Activated CD8-positive, alpha-beta T cell treated with anti-CD3 and anti-CD28 coated beads for 36 hours (primary cell): ENCODE data around the gene THBS4. TPM values are rescaled to one million over a fixed set of nuclear protein-coding genes. Genes with fewer than 3 reads are reported as not detected.
"Not testable (repeated sequence)": the region's sequence is repeated elsewhere in the genome, so short reads cannot be mapped to it uniquely, and the experiment has no call there.

Source experiments
- ATAC-seq: fragments of 200-7000 bp; cut with Tn5 transposase; one replicate; pipeline ENCODE4 v1.10.0; 2021; ENCODE audit warnings: mild to moderate bottlenecking, moderate library complexity
- CTCF ChIA-PET: fragments of 350-600 bp; sonication (Branson Sonifier 250); formaldehyde crosslinking; loops from one replicate; lab custom pipeline; 2021; ENCODE audit warnings: antibody characterized with exemption; lab: Charles Lee
- POLR2A ChIA-PET: fragments of 350-600 bp; sonication (Branson Sonifier 250); formaldehyde crosslinking; loops from one replicate; lab custom pipeline; 2021; ENCODE audit warnings: antibody characterized with exemption; lab: Charles Lee
- DNase-seq: peaks from one replicate; pipeline ENCODE4 v3.0.0-alpha.2; 2020
- H3K27ac Mint-ChIP-seq: one replicate; pipeline ENCODE4 v1.8.0; 2021; ENCODE audit warnings: mild to moderate bottlenecking, mixed read lengths
- H3K27me3 Mint-ChIP-seq: one replicate; pipeline ENCODE4 v1.8.0; 2021; ENCODE audit warnings: mixed read lengths
- H3K36me3 Mint-ChIP-seq: one replicate; pipeline ENCODE4 v1.8.0; 2021; ENCODE audit warnings: low read depth, mixed read lengths
- H3K4me1 Mint-ChIP-seq: one replicate; pipeline ENCODE4 v1.8.0; 2021; ENCODE audit warnings: low read depth, mixed read lengths
- H3K4me3 Mint-ChIP-seq: one replicate; pipeline ENCODE4 v1.8.0; 2021; ENCODE audit warnings: mild to moderate bottlenecking, moderate library complexity, mixed read lengths
- H3K9me3 Mint-ChIP-seq: one replicate; pipeline ENCODE4 v1.8.0; 2021; ENCODE audit warnings: mixed read lengths
- intact Hi-C: fragments of 100-400 bp; cut with micrococcal nuclease; formaldehyde crosslinking; loops from one replicate; pipeline ENCODE4 v1.10.0; 2022
- total RNA-seq, 2 experiments: library from RNA; stranded (reverse); gene quantifications; one replicate each; pipeline ENCODE4 v1.2.3, GENCODE V29; 2021
- TF ChIP-seq, protein P1 (sequence below): fragments of 200-600 bp; IDR thresholded peaks from one replicate; pipeline ENCODE4 v1.8.0; 2022; ENCODE audit warnings: antibody characterized with exemption, mild to moderate bottlenecking

THBS4 gene
- total RNA-seq, 2 experiments from 2014 or later = 2.3 to 2.5 TPM

DNA sequence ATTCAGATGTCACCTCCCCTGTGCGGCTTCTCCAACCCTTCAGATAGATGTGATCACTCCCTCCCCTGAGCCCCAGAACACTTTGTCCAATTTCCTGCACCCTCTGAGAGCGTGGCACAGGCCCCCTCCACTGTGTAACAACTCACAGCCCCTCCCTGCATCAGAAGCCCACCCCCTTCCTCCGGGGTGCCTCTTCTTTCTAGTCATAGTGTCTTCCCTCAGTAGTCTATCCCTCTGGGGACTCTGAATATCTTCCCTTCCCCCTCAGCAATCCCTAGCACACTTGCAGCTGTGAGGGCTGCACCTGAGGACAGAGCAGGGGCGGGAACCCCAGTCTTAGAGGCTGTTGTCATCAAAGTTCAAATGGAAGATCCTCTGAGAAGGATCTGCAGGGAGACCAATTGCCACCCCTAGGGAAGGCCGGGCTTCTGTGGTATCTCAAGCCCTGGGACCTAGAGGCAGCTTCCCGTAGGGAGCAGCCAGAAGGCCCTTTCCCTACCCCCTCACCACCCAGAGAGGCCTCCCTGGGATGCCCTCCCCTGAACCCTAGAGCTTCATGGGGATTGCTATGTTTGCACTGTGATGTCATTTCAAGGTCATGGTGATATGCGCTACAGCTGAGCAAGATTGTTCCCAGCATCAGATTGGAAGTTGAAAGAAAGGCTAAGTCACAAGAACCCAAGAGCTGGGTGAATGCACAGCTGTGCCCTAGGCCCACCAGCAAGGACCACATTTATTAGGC lies 70.7 kb downstream of the THBS4 start:
- Mint-ChIP-seq H3K4me3 (no peak overlapping the region), H3K27ac (peak overlapping the region; percentile 37), H3K9me3 (peaks cover 3% of the 10 kb centered on the region), H3K36me3 (no peaks in the 10 kb centered on the region), H3K4me1 (peaks cover 72% of the 10 kb centered on the region), H3K27me3 (no peaks in the 10 kb centered on the region)
- ATAC-seq = no peak
- intact Hi-C loops = no loop called here
- TF ChIP-seq, protein P1, sequence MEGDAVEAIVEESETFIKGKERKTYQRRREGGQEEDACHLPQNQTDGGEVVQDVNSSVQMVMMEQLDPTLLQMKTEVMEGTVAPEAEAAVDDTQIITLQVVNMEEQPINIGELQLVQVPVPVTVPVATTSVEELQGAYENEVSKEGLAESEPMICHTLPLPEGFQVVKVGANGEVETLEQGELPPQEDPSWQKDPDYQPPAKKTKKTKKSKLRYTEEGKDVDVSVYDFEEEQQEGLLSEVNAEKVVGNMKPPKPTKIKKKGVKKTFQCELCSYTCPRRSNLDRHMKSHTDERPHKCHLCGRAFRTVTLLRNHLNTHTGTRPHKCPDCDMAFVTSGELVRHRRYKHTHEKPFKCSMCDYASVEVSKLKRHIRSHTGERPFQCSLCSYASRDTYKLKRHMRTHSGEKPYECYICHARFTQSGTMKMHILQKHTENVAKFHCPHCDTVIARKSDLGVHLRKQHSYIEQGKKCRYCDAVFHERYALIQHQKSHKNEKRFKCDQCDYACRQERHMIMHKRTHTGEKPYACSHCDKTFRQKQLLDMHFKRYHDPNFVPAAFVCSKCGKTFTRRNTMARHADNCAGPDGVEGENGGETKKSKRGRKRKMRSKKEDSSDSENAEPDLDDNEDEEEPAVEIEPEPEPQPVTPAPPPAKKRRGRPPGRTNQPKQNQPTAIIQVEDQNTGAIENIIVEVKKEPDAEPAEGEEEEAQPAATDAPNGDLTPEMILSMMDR = no peak
- CTCF ChIA-PET = interaction anchor here (0.7 to 1.9 kb wide), 4 partner anchors 12 to 20 kb away, joined by 3 to 7 read pairs (median 4); no protein-coding TSS in a partner anchor
- DNase-seq = no peak
- POLR2A ChIA-PET = interaction anchor here (1.0 kb wide), 2 partner anchors 18 to 87 kb away, joined by 3 read pairs; no protein-coding TSS in a partner anchor

DNA sequence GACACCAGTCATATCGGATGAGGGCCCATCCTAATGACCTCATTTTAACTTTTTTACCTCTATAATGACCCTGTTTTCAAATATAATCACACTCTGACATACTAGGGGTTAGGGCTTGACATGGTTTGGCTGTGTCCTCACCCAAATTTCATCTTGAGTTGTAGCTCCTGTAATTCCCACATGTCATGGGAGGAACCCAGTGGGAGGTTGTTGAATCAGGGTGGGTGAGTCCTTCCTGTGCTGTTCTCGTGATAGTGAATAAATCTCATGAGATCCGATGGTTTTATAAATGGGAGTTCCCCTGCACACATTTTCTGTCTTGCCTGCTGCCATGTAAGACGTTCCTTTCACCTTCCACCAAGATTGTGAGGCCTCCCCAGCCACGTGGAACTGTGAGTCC lies 71.8 kb downstream of the THBS4 start:
- TF ChIP-seq, protein P1 = no peak
- peaks cover 64% of the 10 kb centered on the region for H3K4me1 Mint-ChIP-seq
- ChIA-PET CTCF (interaction anchor here (0.9 to 1.9 kb wide), 2 partner anchors 11 to 19 kb away, joined by 3 to 7 read pairs; no protein-coding TSS in a partner anchor), POLR2A (interaction anchor here (0.8 to 1.0 kb wide), 2 partner anchors 10 to 86 kb away, joined by 3 read pairs; no protein-coding TSS in a partner anchor)
- peaks cover 3% of the 10 kb centered on the region for H3K9me3 Mint-ChIP-seq
- no peaks in the 10 kb centered on the region for H3K36me3 Mint-ChIP-seq
- no peak overlapping the region for H3K27ac Mint-ChIP-seq
- ATAC-seq = no peak
- H3K27me3 Mint-ChIP-seq = no peaks in the 10 kb centered on the region
- no peak overlapping the region for H3K4me3 Mint-ChIP-seq
- intact Hi-C loops = no loop called here
- no peak for DNase-seq

DNA sequence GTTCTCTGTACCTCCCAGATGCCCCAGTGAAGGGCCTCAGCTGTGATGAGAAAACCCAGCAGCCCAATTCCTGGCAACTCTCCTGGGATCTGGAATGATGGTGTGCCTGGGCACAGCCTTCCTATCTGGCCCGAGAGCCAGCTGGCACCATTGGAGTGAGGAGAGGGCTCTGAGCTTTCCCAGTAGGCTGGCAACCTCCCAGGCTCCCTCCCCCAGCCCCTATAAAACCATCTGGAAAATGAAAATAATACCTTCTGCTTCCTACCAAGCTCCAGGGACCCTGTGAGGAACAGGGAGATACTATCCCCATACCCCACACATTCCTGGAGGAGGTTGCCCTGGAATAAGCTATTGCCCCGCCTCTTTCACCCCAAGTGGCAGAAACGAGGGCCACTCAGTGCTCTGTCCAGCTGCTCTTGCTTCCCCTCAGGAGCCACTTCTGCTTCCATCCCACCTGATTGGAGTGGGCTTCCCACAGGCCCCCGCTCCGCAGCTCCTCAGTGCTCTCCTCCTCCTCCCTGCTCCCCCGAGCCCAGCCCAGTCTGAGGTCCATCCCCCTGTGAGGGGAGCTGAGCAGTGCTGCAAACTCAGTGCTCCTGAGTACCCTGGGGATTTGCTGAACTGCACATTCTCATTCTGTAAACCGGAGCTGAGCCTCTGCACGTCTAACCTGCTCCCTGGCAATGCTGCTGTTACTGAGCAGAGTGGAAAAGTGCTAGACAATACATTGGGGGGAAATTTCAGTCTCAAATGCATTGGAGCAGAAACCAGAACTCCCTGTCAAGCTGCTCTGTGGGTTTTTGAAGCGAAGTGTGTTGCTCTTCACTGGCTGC lies 74.7 kb downstream of the THBS4 start:
- H3K9me3 Mint-ChIP-seq = peaks cover 13% of the 10 kb centered on the region
- TF ChIP-seq, protein P1 = no peak
- ATAC-seq (peak; percentile 38), DNase-seq (no peak)
- no peak overlapping the region for H3K4me3 Mint-ChIP-seq
- peaks cover 34% of the 10 kb centered on the region for H3K4me1 Mint-ChIP-seq
- intact Hi-C loops = no loop called here
- CTCF ChIA-PET = interaction anchor here (0.6 to 1.8 kb wide), 8 partner anchors 8 to 198 kb away, joined by 3 to 9 read pairs (median 4); no protein-coding TSS in a partner anchor
- peaks cover 15% of the 10 kb centered on the region for H3K36me3 Mint-ChIP-seq
- no peaks in the 10 kb centered on the region for H3K27me3 Mint-ChIP-seq
- no peak overlapping the region for H3K27ac Mint-ChIP-seq
- POLR2A ChIA-PET = interaction anchor here (0.7 to 1.3 kb wide), 4 partner anchors 11 to 146 kb away, joined by 3 to 4 read pairs (median 3); partner anchors contain the start of gene SERINC5

DNA sequence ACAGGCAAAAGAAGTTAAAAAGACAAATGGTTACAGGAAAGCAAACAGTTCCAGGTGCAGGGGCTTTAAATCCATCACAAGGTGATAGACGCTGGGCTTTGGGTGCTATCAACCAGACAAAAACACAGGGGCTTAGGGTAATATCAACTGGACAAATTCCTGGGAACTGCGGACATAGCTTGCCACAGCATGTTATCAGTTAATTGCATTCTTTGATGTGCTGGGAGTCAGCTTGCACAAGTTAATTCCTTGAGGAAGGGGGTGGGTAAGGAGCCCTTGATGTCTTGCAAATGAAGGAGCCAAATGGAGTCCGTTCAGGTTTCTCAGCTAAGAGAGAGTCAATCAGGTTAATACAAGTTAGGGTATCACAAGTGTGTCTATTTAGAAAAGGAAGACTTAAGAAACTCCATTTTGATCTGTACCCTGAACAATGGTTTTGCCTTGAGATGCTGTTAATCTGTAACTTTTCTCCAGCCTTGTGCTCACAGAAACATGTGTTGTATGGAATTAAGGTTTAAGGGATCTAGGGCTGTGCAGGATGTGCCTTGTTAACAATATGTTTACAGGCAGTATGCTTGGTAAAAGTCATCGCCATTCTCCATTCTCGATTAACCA lies 76.3 kb downstream of the THBS4 start:
- H3K27me3 Mint-ChIP-seq, ATAC-seq, POLR2A ChIA-PET, H3K27ac Mint-ChIP-seq, DNase-seq, intact Hi-C loops, CTCF ChIA-PET, H3K4me3 Mint-ChIP-seq: not testable (repeated sequence)
- Mint-ChIP-seq H3K36me3 (peaks cover 16% of the 10 kb centered on the region), H3K4me1 (peaks cover 32% of the 10 kb centered on the region), H3K9me3 (peaks cover 14% of the 10 kb centered on the region)

DNA sequence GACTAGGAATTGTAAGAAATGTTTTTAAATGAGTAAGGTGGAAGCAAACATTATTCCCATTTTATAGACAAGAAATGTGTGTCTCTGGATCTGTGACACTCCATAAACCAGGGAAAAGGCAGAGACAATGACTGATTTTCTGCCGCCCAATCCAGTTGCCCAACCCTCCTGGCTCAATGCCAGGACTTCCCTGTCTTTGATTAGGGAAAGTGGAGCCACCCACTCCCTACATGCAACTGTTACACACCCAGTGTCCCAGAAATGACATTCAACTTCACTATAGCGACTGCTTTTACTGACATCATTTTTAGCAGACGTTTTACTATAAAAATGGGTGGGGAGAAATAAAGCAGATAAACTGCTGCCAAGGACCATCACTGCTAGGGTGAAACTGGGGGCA lies 79.7 kb downstream of the THBS4 start:
- peaks cover 21% of the 10 kb centered on the region for H3K36me3 Mint-ChIP-seq
- no peak for ATAC-seq
- ChIA-PET POLR2A (no interaction called here), CTCF (interaction anchor here (1.0 kb wide), 1 partner anchor 190 kb away, joined by 3 read pairs; no protein-coding TSS in a partner anchor)
- TF ChIP-seq, protein P1 = no peak
- no peak overlapping the region for H3K4me3 Mint-ChIP-seq
- DNase-seq = no peak
- H3K9me3 Mint-ChIP-seq = peaks cover 21% of the 10 kb centered on the region
- peaks cover 33% of the 10 kb centered on the region for H3K4me1 Mint-ChIP-seq
- no peaks in the 10 kb centered on the region for H3K27me3 Mint-ChIP-seq
- intact Hi-C loops = no loop called here
- H3K27ac Mint-ChIP-seq = no peak overlapping the region
